GM12878 (cell line): ENCODE measurements around the gene TADA1. TPM values are rescaled to one million over a fixed set of nuclear protein-coding genes. Genes with fewer than 3 reads are reported as not detected.

ENCODE experiments used
- ATAC-seq: fragments of 200-7000 bp; cut with Tn5 transposase; 3 replicates; pipeline ENCODE4 v1.9.1; 2020; ENCODE audit warnings: mild to moderate bottlenecking, moderate library complexity
- BruUV-seq: library from RNA; stranded (reverse); fragments of 400-500 nt; replicated peaks from 2 replicates; lab custom pipeline; 2021; lab: Mats Ljungman, UMichigan
- CTCF ChIA-PET: fragments of 300-600 bp; sonication (Branson Sonifier 250); formaldehyde crosslinking; extraction: SDS; loops from one replicate; lab custom pipeline; 2021; ENCODE audit warnings: inconsistent platforms; lab: Yijun Ruan, JAX
- POLR2A ChIA-PET: fragments of 350-600 bp; formaldehyde crosslinking; extraction: SDS; loops from one replicate; lab custom pipeline; 2021; ENCODE audit warnings: inconsistent platforms; lab: Charles Lee
- RAD21 ChIA-PET: fragments of 300-600 bp; sonication (Branson Sonifier 250); formaldehyde crosslinking; loops from one replicate; lab custom pipeline; 2023; ENCODE audit warnings: antibody characterized with exemption; ENCODE audit not compliant: unreplicated experiment; lab: Charles Lee
- SMC1A ChIA-PET: fragments of 300-600 bp; sonication (Branson Sonifier 250); formaldehyde crosslinking; loops from one replicate; lab custom pipeline; 2023; ENCODE audit not compliant: unreplicated experiment, uncharacterized antibody; lab: Charles Lee
- DNase-seq: peaks from one replicate; pipeline ENCODE4 v3.0.0-alpha.2; 2011; ENCODE audit warnings: low read depth, low spot score
- FAIRE-seq: peaks from 3 replicates; lab custom pipeline; 2011; peaks lifted over from hg19 to GRCh38; lab: Jason Lieb, UNC
- H2AFZ ChIP-seq: 2 replicates; pipeline ENCODE4 v1.6.0; 2011; ENCODE audit warnings: low read depth, low read length, control low read depth; ENCODE audit not compliant: control insufficient read depth
- H3K27ac ChIP-seq: 2 replicates; pipeline ENCODE4 v1.5.1; 2011; ENCODE audit warnings: control low read depth; ENCODE audit not compliant: control insufficient read depth, insufficient read depth
- H3K27me3 ChIP-seq, 2 experiments: replicated peaks in 1 of 2; 2 replicates each; pipeline versions ENCODE4 v1.6.0 to v1.6.1; 2011; ENCODE audit warnings: low read length in 1 of 2; ENCODE audit not compliant: control insufficient read depth in 2 of 2, insufficient read depth in 2 of 2
- H3K36me3 ChIP-seq, 2 experiments: 2 replicates each; pipeline ENCODE4 v1.5.1; 2011; ENCODE audit warnings: low read length in 1 of 2; ENCODE audit not compliant: control insufficient read depth in 2 of 2, insufficient read depth in 2 of 2
- H3K4me1 ChIP-seq: 2 replicates; pipeline ENCODE4 v1.6.1; 2011; ENCODE audit warnings: mild to moderate bottlenecking, low read length, moderate library complexity, mixed read lengths; ENCODE audit not compliant: control insufficient read depth, insufficient read depth
- H3K4me2 ChIP-seq: 2 replicates; pipeline ENCODE4 v1.6.0; 2011; ENCODE audit warnings: control low read depth; ENCODE audit not compliant: control insufficient read depth, insufficient read depth
- H3K4me3 ChIP-seq: fragments of 200-600 bp; sonication (generic); 2 replicates; pipeline ENCODE4 v1.5.1; 2016
- H3K79me2 ChIP-seq: 2 replicates; pipeline ENCODE4 v1.6.0; 2011; ENCODE audit warnings: low read length; ENCODE audit not compliant: control insufficient read depth, insufficient read depth
- H3K9ac ChIP-seq: 2 replicates; pipeline ENCODE4 v1.8.0; 2011; ENCODE audit warnings: low read length, control low read depth, mixed read lengths; ENCODE audit not compliant: control insufficient read depth, insufficient read depth
- H3K9me3 ChIP-seq: replicated peaks from 3 replicates; pipeline ENCODE4 v1.5.1; 2011; ENCODE audit warnings: mild to moderate bottlenecking, low read length; ENCODE audit not compliant: control insufficient read depth, insufficient read depth
- H4K20me1 ChIP-seq: 2 replicates; pipeline ENCODE4 v1.6.0; 2011; ENCODE audit not compliant: control insufficient read depth, insufficient read depth
- CBX5 ChIP-seq: sonication (generic); IDR thresholded peaks from 2 replicates; pipeline ENCODE4 v1.6.1; 2016; ENCODE audit warnings: low read depth, moderate library complexity, mild to moderate bottlenecking, inconsistent platforms
- CUX1 ChIP-seq: IDR thresholded peaks from 2 replicates; pipeline ENCODE4 v1.6.1; 2012; ENCODE audit warnings: improper control_type of control experiment, low read depth, low read length; ENCODE audit not compliant: insufficient replicate concordance
- GABPA ChIP-seq: IDR thresholded peaks from 2 replicates; pipeline ENCODE4 v1.6.1; 2014; ENCODE audit warnings: antibody characterized with exemption, low read depth, mild to moderate bottlenecking, inconsistent platforms
- HSF1 ChIP-seq: fragments of 150-350 bp; IDR thresholded peaks from 2 replicates; pipeline ENCODE4 v1.6.1; 2014; ENCODE audit warnings: mild to moderate bottlenecking, low read depth, low read length
- KLF5 ChIP-seq: fragments of 450-650 bp; IDR thresholded peaks from 2 replicates; pipeline ENCODE4 v1.6.1; 2014; ENCODE audit warnings: mild to moderate bottlenecking; ENCODE audit not compliant: partially characterized antibody
- NKRF ChIP-seq: fragments of 450-650 bp; conservative IDR thresholded peaks from 2 replicates; pipeline ENCODE4 v1.6.1; 2017; ENCODE audit warnings: mild to moderate bottlenecking, moderate library complexity
- NR2C2 ChIP-seq: IDR thresholded peaks from 2 replicates; pipeline ENCODE4 v1.6.1; 2011; ENCODE audit warnings: borderline replicate concordance, low read depth; ENCODE audit not compliant: control insufficient read depth, insufficient read length
- POLR2AphosphoS2 ChIP-seq: IDR thresholded peaks from 2 replicates; pipeline ENCODE4 v1.6.1; 2011; ENCODE audit warnings: low read depth, mild to moderate bottlenecking, low read length, improper control_type of control experiment, moderate library complexity
- SMAD1 ChIP-seq: fragments of 450-650 bp; IDR thresholded peaks from 2 replicates; pipeline ENCODE4 v1.6.1; 2018; ENCODE audit warnings: mild to moderate bottlenecking, low read depth; ENCODE audit not compliant: partially characterized antibody
- SPI1 ChIP-seq: IDR thresholded peaks from 2 replicates; pipeline ENCODE4 v1.6.1; 2011; ENCODE audit warnings: low read depth, mild to moderate bottlenecking, low read length, moderate library complexity, borderline replicate concordance; ENCODE audit not compliant: insufficient read depth
- SREBF1 ChIP-seq: IDR thresholded peaks from 2 replicates; pipeline ENCODE4 v1.6.1; 2012; ENCODE audit warnings: mild to moderate bottlenecking, low read length
- TCF12 ChIP-seq: IDR thresholded peaks from 2 replicates; pipeline ENCODE4 v1.6.1; 2011; ENCODE audit warnings: low read depth, mild to moderate bottlenecking, low read length
- TCF7 ChIP-seq: IDR thresholded peaks from 2 replicates; pipeline ENCODE4 v1.6.1; 2014; ENCODE audit warnings: antibody characterized with exemption, borderline replicate concordance
- ZNF24 ChIP-seq: fragments of 450-650 bp; IDR thresholded peaks from 2 replicates; pipeline ENCODE4 v1.6.1; 2017; ENCODE audit warnings: antibody characterized with exemption, mild to moderate bottlenecking
- ZNF274 ChIP-seq: IDR thresholded peaks from one replicate; pipeline ENCODE4 v1.8.0; 2011; ENCODE audit not compliant: insufficient read length, insufficient read depth
- WGBS: methylation state at CpG from one replicate; pipeline ENCODE4 v1.1.6; 2016; ENCODE audit warnings: low lambda C conversion rate; ENCODE audit not compliant: insufficient replicate concordance, insufficient coverage; ENCODE audit errors: missing lambda C conversion rate; 5-methylcytosine and 5-hydroxymethylcytosine counted together
- in situ Hi-C: fragments of 300-500 bp; cut with MboI; formaldehyde crosslinking; loops from 9 replicates; pipeline ENCODE4 v1.14.3; 2018; ENCODE audit warnings: mixed read lengths
- intact Hi-C: fragments of 100-400 bp; cut with micrococcal nuclease; formaldehyde crosslinking; loops from one replicate; pipeline ENCODE4 v1.14.2; 2022; ENCODE audit not compliant: unreplicated experiment
- polyA plus RNA-seq, 11 experiments: library from polyadenylated mRNA; depleted of rRNA in 4 of 11; unstranded in 6 of 11; stranded (reverse) in 5 of 11; fragments of >200 nt; fragmentation: Nextera tagmentation in 4 of 11; fragmentation: Illumina TruSeq in 1 of 11; extraction: Ambion mirVana in 4 of 11; extraction: Trizol in 1 of 11; gene quantifications; 1 replicate in 1 of 11; 2 replicates in 10 of 11; pipeline versions ENCODE4 v1.2.1 to v1.2.3, GENCODE V29; 2011 to 2016; ENCODE audit warnings: inconsistent platforms in 2 of 11, missing spikeins in 2 of 11, low read depth in 1 of 11
- total RNA-seq, 4 experiments: library from RNA; depleted of rRNA in 3 of 4; stranded (reverse); fragments of >200 nt in 3 of 4; fragmentation: Illumina TruSeq in 1 of 4; extraction: Trizol in 1 of 4; gene quantifications; 2 replicates each; pipeline versions ENCODE4 v1.2.1 to v1.2.3, GENCODE V29; 2013 to 2021

TADA1 gene
- total and polyA plus RNA-seq, 10 of the 15 experiments (the other 5 are each of a cell fraction or from before 2014, with no cell fraction given): 15.2 to 38.6 (median 26.5) TPM

GRCh38 chr1:166888373-166889111, 12.5 kb upstream of the TADA1 start:
- intact Hi-C loops: no loop called here
- H3K9me3 ChIP-seq: no peaks in the 10 kb centered on the region
- TF ChIP-seq SMAD1 (no peak), GABPA (no peak), SPI1 (no peak), TCF7 (no peak), NKRF (no peak), SREBF1 (no peak), POLR2AphosphoS2 (no peak), HSF1 (no peak), CBX5 (no peak), ZNF24 (no peak), KLF5 (no peak), CUX1 (no peak), TCF12 (no peak), ZNF274 (no peak), NR2C2 (no peak)
- TF ChIP-seq, all 136 proteins: peak for 0
- SMC1A ChIA-PET: no interaction called here
- Histone ChIP-seq H3K27ac (no peak overlapping the region), H3K4me2 (no peak overlapping the region), H3K36me3 (no peaks in the 10 kb centered on the region), H4K20me1 (no peaks in the 10 kb centered on the region), H3K27me3 (peaks cover 0 to 3% of the 10 kb centered on the region in 2 experiments; a peak in 1 of 4 replicates), H3K79me2 (no peaks in the 10 kb centered on the region), H3K4me1 (peaks cover 7% of the 10 kb centered on the region; the same call in 1 of the 2 replicates), H3K9ac (no peak overlapping the region), H2AFZ (no peak overlapping the region), H3K4me3 (no peak overlapping the region)
- POLR2A ChIA-PET: no interaction called here
- CTCF ChIA-PET: no interaction called here
- RAD21 ChIA-PET: no interaction called here
- no peak for DNase-seq
- BruUV-seq: no TSS peak
- in situ Hi-C loops: no loop called here
- ATAC-seq: no peak
- 41% methylated on average over 4 of the region's 4 CpGs for WGBS
- no peak for FAIRE-seq
